Activated T-cell treated with anti-CD3 and anti-CD28 coated beads, Interleukin-2, amount 50 U/mL, for 24 hours (primary cell): Measurements from ENCODE around the gene RHCE.
A peak's percentile ranks its signal among the peaks of the same experiment; 100 is the strongest.
"Not testable (repeated sequence)": the region's sequence is repeated elsewhere in the genome, so short reads cannot be mapped to it uniquely, and the experiment has no call there.

ENCODE experiments used
- DNase-seq: peaks from one replicate; pipeline ENCODE4 v3.0.0-alpha.2; 2020
- H3K27ac Mint-ChIP-seq: 2 replicates; pipeline ENCODE4 v1.8.0; 2020; ENCODE audit warnings: mild to moderate bottlenecking, mixed read lengths
- H3K27me3 Mint-ChIP-seq: 2 replicates; pipeline ENCODE4 v1.8.0; 2020; ENCODE audit warnings: mixed read lengths
- H3K36me3 Mint-ChIP-seq: 2 replicates; pipeline ENCODE4 v1.8.0; 2020; ENCODE audit warnings: low read depth, mixed read lengths
- H3K4me1 Mint-ChIP-seq: 2 replicates; pipeline ENCODE4 v1.8.0; 2020; ENCODE audit warnings: low read depth, mixed read lengths
- H3K4me3 Mint-ChIP-seq: 2 replicates; pipeline ENCODE4 v1.8.0; 2020; ENCODE audit warnings: mild to moderate bottlenecking, moderate library complexity, mixed read lengths
- H3K9me3 Mint-ChIP-seq: 2 replicates; pipeline ENCODE4 v1.8.0; 2020; ENCODE audit warnings: mixed read lengths

The RHCE gene

DNA sequence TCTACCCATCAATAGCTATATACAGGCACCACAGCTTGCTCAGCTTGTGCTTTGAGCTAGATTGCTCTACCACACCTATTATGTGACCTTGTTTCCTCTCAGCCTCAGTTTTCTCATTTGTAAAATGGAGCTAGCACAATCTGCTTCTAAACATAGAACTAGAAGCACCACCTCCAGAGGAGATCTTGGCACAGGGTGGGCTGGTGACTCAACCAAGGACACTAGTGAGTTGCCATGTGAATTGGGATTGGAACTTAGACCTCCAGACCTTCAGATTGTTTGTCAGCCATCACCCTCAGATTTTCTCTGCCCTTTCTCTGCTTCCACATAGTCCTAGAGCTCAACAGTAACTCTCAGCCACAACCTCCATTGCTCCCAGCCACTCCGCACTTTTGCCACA is 7.1 kb upstream of the RHCE start:
- Mint-ChIP-seq H3K36me3 (peaks cover 9% of the 10 kb centered on the region), H3K27me3 (no peaks in the 10 kb centered on the region), H3K4me3 (no peak overlapping the region), H3K4me1 (peaks cover 18% of the 10 kb centered on the region), H3K27ac (no peak overlapping the region), H3K9me3 (no peaks in the 10 kb centered on the region)
- DNase-seq: no peak

DNA sequence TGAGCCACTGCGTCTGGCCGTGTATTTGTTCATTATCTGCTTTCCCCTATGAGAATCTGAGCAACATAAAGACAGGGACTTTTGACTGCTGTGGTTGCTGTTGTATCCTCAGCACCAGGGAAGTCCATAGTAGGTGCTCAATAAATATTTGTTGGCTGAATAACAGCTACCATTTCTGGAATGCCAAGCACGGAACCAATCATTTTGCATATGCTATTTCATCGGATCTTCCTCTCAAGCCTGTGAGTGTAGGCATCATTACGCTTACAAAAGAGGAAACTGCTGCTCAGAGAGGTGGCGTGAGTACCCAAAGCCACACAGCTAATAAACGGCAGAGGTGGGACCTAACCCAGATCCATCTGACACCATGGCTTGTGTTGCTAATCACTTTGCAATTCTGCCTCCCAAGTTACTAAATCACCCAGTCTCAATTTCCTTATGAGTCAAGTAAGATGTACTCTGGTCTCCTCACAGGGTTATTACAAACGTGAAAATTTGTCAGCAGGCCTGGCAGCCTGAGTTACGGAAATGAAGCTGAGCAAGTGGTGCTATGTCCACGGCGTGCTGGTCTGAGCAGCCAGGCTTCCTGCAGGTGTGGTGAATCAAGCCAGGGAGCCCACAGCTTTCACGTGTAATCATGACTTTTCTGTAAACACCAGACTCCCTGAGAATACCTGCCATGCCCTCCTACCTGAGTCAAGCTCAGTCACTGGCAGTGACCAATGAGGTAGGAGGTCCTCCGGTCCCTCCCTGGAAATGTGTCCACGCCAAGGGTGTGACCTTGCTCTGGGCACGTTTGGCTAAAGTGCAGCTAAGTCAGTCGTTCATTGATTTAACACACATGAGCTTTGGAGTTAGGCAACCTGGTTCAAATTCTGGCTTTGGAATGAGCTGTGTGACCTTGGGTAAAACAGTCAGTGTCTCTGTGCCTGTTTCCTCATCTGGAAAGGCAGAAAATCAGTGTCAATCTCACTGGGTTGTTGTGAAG is 4.8 kb upstream of the RHCE start:
- Mint-ChIP-seq H3K27ac (no peak overlapping the region), H3K4me1 (peaks cover 6% of the 10 kb centered on the region), H3K9me3 (no peaks in the 10 kb centered on the region), H3K36me3 (peaks cover 3% of the 10 kb centered on the region), H3K27me3 (no peaks in the 10 kb centered on the region), H3K4me3 (no peak overlapping the region)
- no peak for DNase-seq

- not testable (repeated sequence) for H3K27ac Mint-ChIP-seq, DNase-seq, H3K4me1 Mint-ChIP-seq, H3K9me3 Mint-ChIP-seq, H3K27me3 Mint-ChIP-seq, H3K4me3 Mint-ChIP-seq, H3K36me3 Mint-ChIP-seq
These were observed 2.6 kb upstream of the RHCE start for GRCh38 chr1:25423206-25423605.

DNA sequence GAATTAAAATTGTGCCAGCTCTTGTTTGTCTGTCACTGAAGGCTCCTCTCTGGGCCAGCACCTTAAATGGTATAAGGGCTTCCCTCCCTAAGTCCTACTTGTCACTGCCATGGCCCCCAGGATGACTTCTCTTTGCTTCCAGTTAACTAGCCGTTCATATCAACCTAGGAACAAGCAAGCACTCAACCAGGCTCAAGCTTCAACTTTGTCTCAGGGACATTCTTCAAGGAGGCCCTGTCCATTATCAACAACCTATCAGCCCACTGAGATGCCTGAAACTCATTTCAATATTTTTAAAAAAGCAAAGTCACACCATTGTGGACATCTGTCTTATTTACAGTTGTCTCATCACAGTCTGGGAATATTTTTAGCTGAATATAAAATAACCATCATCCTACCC is 1.3 kb downstream of the RHCE start:
- H3K4me1 Mint-ChIP-seq, H3K36me3 Mint-ChIP-seq, H3K4me3 Mint-ChIP-seq, DNase-seq, H3K27me3 Mint-ChIP-seq, H3K9me3 Mint-ChIP-seq, H3K27ac Mint-ChIP-seq: not testable (repeated sequence)

DNA sequence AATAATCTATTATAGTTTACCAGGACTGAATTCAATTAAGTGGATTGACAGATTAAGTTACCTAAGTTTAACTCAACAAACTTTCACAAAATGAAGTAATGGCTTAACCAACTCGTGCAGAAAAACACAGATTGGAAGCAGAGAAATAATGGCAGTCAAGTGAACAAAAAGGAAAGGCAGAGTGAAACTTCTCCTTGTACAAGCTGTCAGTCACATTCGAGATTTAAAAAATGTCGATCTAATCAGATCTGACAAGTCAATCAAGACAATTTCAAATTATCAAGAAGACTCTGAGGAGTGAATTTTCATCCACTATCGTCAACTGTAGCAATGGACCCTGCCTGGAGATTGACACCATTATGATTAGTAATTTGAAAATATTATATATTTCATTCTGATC is 3.3 kb downstream of the RHCE start:
- H3K4me1 Mint-ChIP-seq, H3K9me3 Mint-ChIP-seq: not testable (repeated sequence)

DNA sequence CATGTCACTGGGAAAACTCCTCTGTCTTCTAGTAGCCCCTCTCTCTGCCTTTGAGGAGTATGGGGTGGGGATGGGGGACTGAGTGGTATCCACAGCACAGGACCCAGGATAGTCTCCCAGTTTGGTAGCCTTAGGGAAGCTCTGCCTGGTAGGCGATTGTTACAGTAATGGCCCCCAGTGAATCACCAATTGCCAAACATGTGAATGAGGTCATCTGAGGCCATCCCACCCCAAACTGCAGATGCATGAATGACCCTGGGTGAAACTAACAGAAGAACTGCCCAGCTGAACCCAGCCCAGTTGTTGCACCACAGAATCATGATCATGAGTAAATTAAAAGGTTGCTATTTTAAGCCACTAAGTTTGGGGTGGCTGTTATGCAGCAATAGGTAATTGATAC is 6.0 kb downstream of the RHCE start:
- not testable (repeated sequence) for DNase-seq, H3K4me1 Mint-ChIP-seq

More for the DNA sequence above, 3.3 kb downstream of the RHCE start:
- DNase-seq, H3K4me3 Mint-ChIP-seq, H3K36me3 Mint-ChIP-seq, H3K27me3 Mint-ChIP-seq, H3K27ac Mint-ChIP-seq: not testable (repeated sequence)

GRCh38 chr1:25414157-25414556 is 6.5 kb downstream of the RHCE start:
- H3K27me3 Mint-ChIP-seq, H3K36me3 Mint-ChIP-seq, H3K4me1 Mint-ChIP-seq, DNase-seq, H3K9me3 Mint-ChIP-seq, H3K27ac Mint-ChIP-seq, H3K4me3 Mint-ChIP-seq: not testable (repeated sequence)

More for the DNA sequence above, 6.0 kb downstream of the RHCE start:
- not testable (repeated sequence) for H3K36me3 Mint-ChIP-seq, H3K9me3 Mint-ChIP-seq, H3K27me3 Mint-ChIP-seq, H3K27ac Mint-ChIP-seq, H3K4me3 Mint-ChIP-seq

GRCh38 chr1:25412872-25413623 is 7.6 kb downstream of the RHCE start:
- H3K27me3 Mint-ChIP-seq, DNase-seq, H3K4me3 Mint-ChIP-seq, H3K27ac Mint-ChIP-seq, H3K9me3 Mint-ChIP-seq, H3K36me3 Mint-ChIP-seq, H3K4me1 Mint-ChIP-seq: not testable (repeated sequence)

- H3K27ac Mint-ChIP-seq, H3K4me1 Mint-ChIP-seq, DNase-seq, H3K9me3 Mint-ChIP-seq, H3K36me3 Mint-ChIP-seq, H3K27me3 Mint-ChIP-seq, H3K4me3 Mint-ChIP-seq: not testable (repeated sequence)
These were observed 10.8 kb downstream of the RHCE start for GRCh38 chr1:25409641-25410427.

GRCh38 chr1:25405731-25406305 is 14.8 kb downstream of the RHCE start:
- H3K4me3 Mint-ChIP-seq, DNase-seq, H3K27ac Mint-ChIP-seq, H3K9me3 Mint-ChIP-seq, H3K27me3 Mint-ChIP-seq, H3K4me1 Mint-ChIP-seq, H3K36me3 Mint-ChIP-seq: not testable (repeated sequence)

- H3K36me3 Mint-ChIP-seq, H3K4me1 Mint-ChIP-seq, H3K9me3 Mint-ChIP-seq, H3K27ac Mint-ChIP-seq, H3K27me3 Mint-ChIP-seq, H3K4me3 Mint-ChIP-seq: not testable (repeated sequence)
- peak; percentile 42 for DNase-seq
These were observed 17.4 kb downstream of the RHCE start for GRCh38 chr1:25402947-25403803.

DNA sequence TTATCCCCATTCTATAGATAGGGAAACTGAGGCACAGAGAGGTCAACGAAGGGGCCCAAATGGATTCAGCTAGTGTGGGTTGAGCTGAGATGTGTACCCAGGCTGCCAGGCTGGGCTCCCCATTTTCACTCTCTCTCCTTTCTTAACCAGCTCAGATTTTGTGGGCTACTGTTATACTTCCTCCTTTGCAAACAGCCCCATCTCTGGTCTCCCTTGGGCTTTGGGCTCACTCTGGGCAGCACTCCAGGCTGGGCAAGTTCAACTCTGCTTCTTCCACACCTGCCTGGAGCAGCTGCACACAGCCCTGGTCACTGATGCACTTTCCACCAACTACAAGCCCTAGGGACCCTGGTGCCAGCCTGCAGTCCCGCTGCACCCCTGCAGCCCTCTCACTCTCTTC is 22.5 kb downstream of the RHCE start:
- not testable (repeated sequence) for H3K36me3 Mint-ChIP-seq, H3K4me3 Mint-ChIP-seq, H3K4me1 Mint-ChIP-seq, H3K27me3 Mint-ChIP-seq, H3K9me3 Mint-ChIP-seq, H3K27ac Mint-ChIP-seq, DNase-seq

DNA sequence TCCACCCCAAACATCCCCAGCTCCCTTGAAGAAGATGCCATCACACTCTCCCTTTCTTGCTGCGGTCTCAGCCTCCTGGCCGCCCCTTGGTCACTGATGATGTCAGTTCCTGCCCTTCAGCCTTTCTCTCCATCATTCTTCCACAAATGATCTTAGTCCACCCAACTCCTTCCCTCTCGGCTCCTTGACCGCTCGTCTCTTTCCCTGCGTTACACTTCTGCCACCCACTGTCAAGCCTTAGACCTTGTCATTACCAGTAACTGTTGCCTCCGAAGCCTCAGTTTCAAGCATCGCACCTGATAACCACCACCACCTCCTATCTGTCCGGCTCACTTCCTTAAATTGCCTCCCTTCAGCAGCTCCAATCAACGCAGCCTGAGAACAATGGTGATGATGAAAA is 23.1 kb downstream of the RHCE start:
- H3K27me3 Mint-ChIP-seq, H3K9me3 Mint-ChIP-seq, H3K4me1 Mint-ChIP-seq, DNase-seq, H3K4me3 Mint-ChIP-seq, H3K27ac Mint-ChIP-seq, H3K36me3 Mint-ChIP-seq: not testable (repeated sequence)

GRCh38 chr1:25392841-25393240 is 27.8 kb downstream of the RHCE start:
- Mint-ChIP-seq H3K4me3 (no peak overlapping the region), H3K4me1 (no peaks in the 10 kb centered on the region), H3K27ac (no peak overlapping the region), H3K36me3 (no peaks in the 10 kb centered on the region), H3K27me3 (peaks cover 3% of the 10 kb centered on the region), H3K9me3 (no peaks in the 10 kb centered on the region)
- DNase-seq: no peak
